ENCODE data around the gene CEACAM16.
"Not testable (repeated sequence)": the region's sequence is repeated elsewhere in the genome, so short reads cannot be mapped to it uniquely, and the experiment has no call there.

The CEACAM16 gene

DNA sequence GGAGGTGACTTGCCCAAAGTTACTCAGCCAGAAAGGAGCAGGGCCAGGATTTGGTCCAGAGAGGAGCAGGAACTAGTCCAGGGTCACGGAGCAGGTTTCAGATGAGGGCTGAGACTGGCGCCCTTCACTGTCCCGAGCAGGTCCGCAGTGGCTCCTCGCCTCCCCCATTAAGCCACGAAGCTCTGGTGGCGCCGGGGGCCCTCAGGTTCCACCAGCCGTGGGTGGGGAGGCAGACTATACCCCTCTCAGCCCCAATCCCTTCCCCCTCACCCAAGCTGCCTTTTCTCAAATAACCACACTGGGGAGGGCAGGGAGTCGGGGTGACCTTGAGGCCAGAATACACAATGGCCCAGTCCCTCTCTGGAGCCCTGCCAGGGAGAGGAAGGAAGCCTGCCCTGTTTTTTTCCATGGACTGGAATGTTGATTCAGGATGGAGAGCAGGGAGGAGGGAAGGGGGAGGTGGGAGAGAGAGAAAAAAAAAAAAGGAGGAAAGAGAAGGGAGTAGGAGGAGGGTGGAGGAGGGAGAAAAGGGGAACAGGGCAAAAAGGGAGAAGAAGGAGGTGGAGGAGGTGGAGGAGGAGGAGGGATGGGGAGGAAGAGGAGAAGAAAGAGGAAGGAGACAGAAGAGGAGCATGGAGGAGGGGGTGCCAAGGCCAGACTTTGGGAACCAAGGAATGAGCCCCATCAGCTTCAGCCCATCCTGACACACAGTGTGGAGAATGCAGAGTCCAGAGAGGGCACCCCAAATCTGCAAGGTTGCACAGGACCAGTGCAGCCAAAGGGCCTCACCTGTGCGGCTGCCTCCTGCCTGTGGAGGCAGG lies 19.7 kb downstream of the CEACAM16 start:
- Histone ChIP-seq H3K9ac (peak overlapping the region in 3 of 11 experiments; percentile 27 to 46 (median 38); a peak in 3 of 22 replicates), H4K20me1 (no peaks in the 10 kb centered on the region), H3K4me3 (peak overlapping the region in 1 of 10 experiments; percentile 12; a peak in 1 of 20 replicates), H3K27me3 (no peaks in the 10 kb centered on the region), H3K4me2 (peak overlapping the region in 8 of 11 experiments; percentile 15 to 91 (median 83); a peak in 15 of 22 replicates), H3K36me3 (peaks cover 0 to 5% (median 0%) of the 10 kb centered on the region in 11 experiments; a peak in 1 of 22 replicates), H3K27ac (peak overlapping the region in 5 of 11 experiments; percentile 5 to 33 (median 26); a peak in 6 of 22 replicates), H3K9me3 (replicated peaks in 1 of 11) (peaks cover 15 to 21% (median 18%) of the 10 kb centered on the region in 11 experiments), H3K4me1 (peaks cover 28 to 59% (median 52%) of the 10 kb centered on the region in 10 experiments)
- no peak for TF ChIP-seq Cebpa-rat (IDR thresholded peaks at IDR 0.05)

DNA sequence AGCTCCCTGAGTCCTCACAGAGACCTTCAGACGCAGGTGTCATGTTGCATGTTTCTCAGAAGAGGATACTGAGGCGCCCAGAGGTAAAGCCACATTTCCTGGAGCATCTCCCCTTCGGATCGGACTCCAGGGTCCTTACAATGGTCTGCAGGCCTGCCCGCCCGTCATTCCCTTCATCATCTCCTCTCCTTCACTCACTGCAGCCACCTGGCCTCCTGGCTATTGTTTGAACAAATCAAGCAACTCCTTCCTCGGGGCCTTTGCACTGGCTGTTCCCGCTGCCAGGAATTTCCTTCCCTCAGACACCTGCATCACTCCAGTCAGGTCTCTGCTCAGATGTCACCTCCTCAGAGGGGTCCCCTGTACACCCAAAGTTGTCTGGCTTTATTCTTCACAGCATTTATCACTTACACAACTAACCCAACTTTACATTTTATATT lies 20.3 kb downstream of the CEACAM16 start:
- Histone ChIP-seq H3K4me2 (peak overlapping the region in 8 of 11 experiments; percentile 15 to 91 (median 83); a peak in 15 of 22 replicates), H3K36me3 (peaks cover 0 to 5% (median 0%) of the 10 kb centered on the region in 11 experiments; a peak in 1 of 22 replicates), H3K27ac (0 out of 22 replicates have a peak overlapping the region, but pooled peaks of 1 of the 11 experiments have one; percentile 18), H3K9me3 (replicated peaks in 1 of 11) (peaks cover 15 to 20% (median 17%) of the 10 kb centered on the region in 11 experiments), H3K4me1 (peaks cover 34 to 66% (median 59%) of the 10 kb centered on the region in 10 experiments), H3K9ac (no peak overlapping the region), H4K20me1 (no peaks in the 10 kb centered on the region), H3K27me3 (no peaks in the 10 kb centered on the region), H3K4me3 (peak overlapping the region in 1 of 10 experiments; percentile 12; a peak in 1 of 20 replicates)
- TF ChIP-seq Cebpa-rat (IDR thresholded peaks at IDR 0.05), result no peak

DNA sequence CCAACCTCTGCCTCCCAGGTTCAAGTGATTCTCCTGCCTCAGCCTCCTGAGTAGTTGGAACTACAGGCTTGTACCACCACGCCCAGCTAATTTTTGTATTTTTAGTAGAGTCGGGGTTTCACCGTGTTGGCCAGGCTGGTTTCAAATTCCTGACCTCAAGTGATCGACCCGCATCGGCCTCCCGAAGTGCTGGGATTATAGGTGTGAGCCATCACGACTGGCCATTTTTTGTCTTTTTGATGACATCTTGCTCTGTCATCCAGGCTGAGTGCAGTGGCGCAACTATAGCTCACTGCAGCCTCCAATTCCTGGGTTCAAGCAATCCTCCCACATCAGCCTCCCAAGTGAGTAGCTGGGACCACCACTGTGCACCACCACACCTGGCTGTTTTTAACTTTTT lies 21.4 kb downstream of the CEACAM16 start:
- Histone ChIP-seq H3K4me1 (peaks cover 44 to 77% (median 69%) of the 10 kb centered on the region in 10 experiments), H3K4me2 (peak overlapping the region in 8 of 11 experiments; percentile 63 to 96 (median 86); a peak in 15 of 22 replicates)
- H3K9me3 ChIP-seq (replicated peaks in 1 of 11); H4K20me1 ChIP-seq; H3K27me3 ChIP-seq; H3K4me3 ChIP-seq; H3K36me3 ChIP-seq; H3K27ac ChIP-seq; H3K9ac ChIP-seq: not testable (repeated sequence)

DNA sequence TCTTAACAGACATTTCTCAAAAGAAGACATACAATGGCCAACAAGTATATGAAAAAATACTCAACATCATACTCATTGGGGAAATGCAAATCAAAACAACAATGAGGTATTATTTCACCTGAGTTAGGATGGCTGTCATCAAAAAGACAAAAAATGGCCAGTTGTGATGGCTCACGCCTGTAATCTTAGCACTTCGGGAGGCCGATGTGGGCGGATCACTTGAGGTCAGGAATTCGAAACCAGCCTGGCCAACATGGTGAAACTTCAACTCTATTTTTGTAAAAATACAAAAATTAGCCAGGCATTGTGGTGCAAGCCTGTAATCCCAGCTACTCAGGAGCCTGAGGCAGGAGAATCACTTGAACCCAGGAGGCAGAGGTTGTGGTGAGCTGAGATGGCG lies 22.0 kb downstream of the CEACAM16 start:
- H3K9me3 ChIP-seq (replicated peaks in 1 of 11), result peaks cover 0 to 3% (median under 1%) of the 10 kb centered on the region in 11 experiments; a peak in 12 of 22 replicates
- H3K27me3 ChIP-seq, result no peaks in the 10 kb centered on the region
- peak overlapping the region; percentile 63 to 96 (median 89); a peak in 21 of 22 replicates for H3K4me2 ChIP-seq
- H3K36me3 ChIP-seq, result no peaks in the 10 kb centered on the region
- H3K27ac ChIP-seq, result peak overlapping the region in 5 of 11 experiments; percentile 50 to 78 (median 70); a peak in 7 of 22 replicates
- no peak overlapping the region for H3K4me3 ChIP-seq
- peaks cover 48 to 82% (median 74%) of the 10 kb centered on the region in 10 experiments for H3K4me1 ChIP-seq
- peak overlapping the region in 1 of 11 experiments; percentile 56; a peak in 1 of 22 replicates for H3K9ac ChIP-seq
- H4K20me1 ChIP-seq, result no peaks in the 10 kb centered on the region
- TF ChIP-seq Cebpa-rat (IDR thresholded peaks at IDR 0.05), result no peak

DNA sequence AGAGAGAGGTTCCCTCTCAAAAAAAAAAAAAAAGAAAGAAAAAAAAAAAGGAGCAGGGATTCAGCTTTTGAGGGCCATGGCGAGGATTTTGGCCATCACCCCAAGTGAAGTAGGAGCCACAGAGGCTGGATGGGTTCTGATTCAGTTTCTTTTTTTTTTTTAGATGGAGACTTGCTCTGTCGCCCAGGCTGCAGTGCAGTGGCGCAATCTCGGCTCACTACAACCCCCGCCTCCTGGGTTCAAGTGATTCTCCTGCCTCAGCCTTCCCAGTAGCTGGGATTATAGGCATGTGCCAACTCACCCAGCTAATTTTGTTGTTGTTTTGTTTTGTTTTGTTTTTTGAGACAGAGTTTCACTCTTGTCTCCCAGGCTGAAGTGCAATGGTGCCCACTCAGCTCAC lies 22.4 kb downstream of the CEACAM16 start:
- Histone ChIP-seq H3K27ac (peak overlapping the region in 9 of 11 experiments; percentile 30 to 78 (median 62); a peak in 14 of 22 replicates), H3K9ac (peak overlapping the region in 4 of 11 experiments; percentile 56 to 70 (median 62); a peak in 6 of 22 replicates), H3K4me3 (0 out of 20 replicates have a peak overlapping the region, but pooled peaks of 3 of the 10 experiments have one; percentile 18 to 52 (median 33)), H3K4me1 (peaks cover 48 to 87% (median 76%) of the 10 kb centered on the region in 10 experiments), H3K4me2 (peak overlapping the region; percentile 63 to 96 (median 89))
- not testable (repeated sequence) for H3K9me3 ChIP-seq (replicated peaks in 1 of 11); H3K27me3 ChIP-seq; H4K20me1 ChIP-seq; H3K36me3 ChIP-seq

DNA sequence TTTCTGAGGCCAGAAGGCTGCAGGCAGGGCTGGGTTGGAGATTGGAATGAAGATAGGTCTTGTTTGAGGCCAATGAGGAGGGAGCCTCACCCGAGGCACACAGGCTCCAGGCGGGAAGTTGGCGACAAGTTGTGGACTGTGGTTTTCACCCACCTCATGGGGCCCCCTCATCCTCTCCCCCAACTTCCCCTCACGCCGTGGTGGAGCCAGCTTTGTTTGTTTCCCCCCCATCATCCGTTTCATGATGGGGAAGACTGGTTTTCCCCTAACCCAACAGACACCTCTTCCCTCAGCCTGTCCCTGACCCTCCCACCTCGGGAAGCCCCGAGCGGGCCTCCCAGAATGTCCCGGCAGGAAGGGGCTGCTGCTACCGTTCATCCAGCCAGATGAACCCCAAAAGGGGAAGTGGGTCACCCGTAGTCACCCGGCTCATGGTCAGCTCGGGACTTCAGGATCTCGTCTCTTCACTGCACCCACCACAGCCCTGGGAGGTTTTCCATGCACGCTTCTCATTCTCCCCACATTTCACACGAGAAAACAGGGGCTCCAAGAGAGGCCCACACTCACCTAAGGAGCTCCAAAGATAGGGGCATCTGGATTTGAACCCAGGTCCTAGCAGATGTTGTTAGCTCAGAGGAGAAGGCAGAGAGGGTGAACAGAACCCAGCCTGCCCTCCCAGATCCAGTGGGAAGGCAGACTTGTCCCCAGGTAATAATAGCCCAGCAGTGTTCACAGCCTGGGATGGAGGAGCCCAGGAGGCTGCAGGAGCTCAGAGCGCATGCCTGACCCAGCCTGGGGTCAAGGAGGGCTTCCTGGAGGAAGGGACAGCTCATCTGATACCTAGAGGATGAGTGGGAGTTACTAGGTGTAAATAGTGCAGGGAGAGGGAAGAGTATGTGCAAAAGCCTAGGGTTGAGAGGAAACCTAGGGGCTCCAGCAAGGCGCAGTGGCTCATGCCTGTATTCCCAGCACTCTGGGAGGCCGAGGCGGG lies 23.5 kb downstream of the CEACAM16 start:
- Histone ChIP-seq H4K20me1 (no peaks in the 10 kb centered on the region), H3K9ac (peak overlapping the region; percentile 11 to 70 (median 56); a peak in 18 of 22 replicates), H3K27ac (peak overlapping the region in 10 of 11 experiments; percentile 2 to 78 (median 62); a peak in 19 of 22 replicates), H3K27me3 (no peaks in the 10 kb centered on the region), H3K4me3 (peak overlapping the region in 4 of 10 experiments; percentile 9 to 52 (median 26); a peak in 6 of 20 replicates), H3K9me3 (replicated peaks in 1 of 11) (no peaks in the 10 kb centered on the region), H3K36me3 (no peaks in the 10 kb centered on the region), H3K4me2 (peak overlapping the region; percentile 63 to 96 (median 89)), H3K4me1 (peaks cover 49 to 97% (median 80%) of the 10 kb centered on the region in 10 experiments)
- TF ChIP-seq Cebpa-rat (IDR thresholded peaks at IDR 0.05), result no peak

DNA sequence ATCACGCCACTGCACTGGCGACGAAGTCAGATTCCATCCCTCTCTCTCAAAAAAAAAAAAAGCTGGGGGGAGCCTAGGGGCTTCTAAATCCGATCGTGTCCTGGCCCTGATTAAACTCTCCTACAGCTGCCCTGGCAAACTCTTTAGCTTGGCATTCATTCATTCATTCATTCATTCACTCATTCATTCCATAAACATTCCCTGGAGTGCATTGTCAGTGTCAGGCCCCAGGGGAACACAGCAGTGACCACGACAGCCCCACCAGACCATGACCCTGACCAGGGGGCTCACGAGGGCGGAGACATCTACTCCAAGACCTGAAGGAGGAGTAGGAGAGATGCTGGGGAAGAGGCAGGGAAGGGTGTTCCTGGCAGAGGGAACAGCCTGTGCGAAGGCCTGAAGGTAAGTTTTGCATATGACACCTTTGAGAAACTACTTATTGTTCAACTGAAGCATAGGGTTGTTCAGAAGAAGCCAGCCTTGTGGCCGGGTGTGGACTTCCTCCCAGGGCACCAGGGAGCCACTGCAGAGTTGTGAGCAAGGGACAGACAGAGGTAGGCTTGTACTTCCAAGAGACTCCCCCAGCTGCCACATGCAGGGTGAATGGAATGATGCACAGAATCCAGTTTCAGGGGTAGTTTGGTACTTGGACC lies 24.5 kb downstream of the CEACAM16 start:
- Histone ChIP-seq H3K27me3 (no peaks in the 10 kb centered on the region), H3K4me3 (no peak overlapping the region), H3K36me3 (no peaks in the 10 kb centered on the region), H3K9me3 (replicated peaks in 1 of 11) (no peaks in the 10 kb centered on the region), H3K9ac (peak overlapping the region in 3 of 11 experiments; percentile 2 to 60 (median 40); a peak in 3 of 22 replicates), H3K4me2 (peak overlapping the region; percentile 63 to 96 (median 89)), H3K27ac (peak overlapping the region in 6 of 11 experiments; percentile 3 to 78 (median 66); a peak in 8 of 22 replicates), H4K20me1 (no peaks in the 10 kb centered on the region), H3K4me1 (peaks cover 59 to 97% (median 83%) of the 10 kb centered on the region in 10 experiments)
- no peak for TF ChIP-seq Cebpa-rat (IDR thresholded peaks at IDR 0.05)

DNA sequence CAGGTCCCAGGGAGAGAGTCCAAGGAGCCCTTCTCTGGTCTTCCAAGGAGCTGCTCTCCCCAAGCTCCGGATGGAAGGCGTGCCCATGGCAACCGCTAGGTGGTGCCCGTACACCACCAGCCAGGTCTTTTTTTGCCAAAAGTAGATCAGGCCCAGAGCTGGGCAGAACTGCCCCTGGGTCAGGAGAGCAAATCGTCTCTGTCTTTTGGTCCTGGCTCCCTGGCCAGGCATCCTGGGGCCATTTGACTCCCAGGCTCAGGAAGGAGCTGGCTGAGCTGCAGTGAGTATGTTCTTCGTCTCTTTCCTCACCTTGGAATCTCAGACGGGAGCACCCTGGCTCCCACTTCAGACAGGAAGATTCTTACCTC lies 25.0 kb downstream of the CEACAM16 start:
- Histone ChIP-seq H3K4me1 (peaks cover 60 to 97% (median 82%) of the 10 kb centered on the region in 10 experiments), H3K9me3 (replicated peaks in 1 of 11) (no peaks in the 10 kb centered on the region), H3K27ac (peak overlapping the region in 2 of 11 experiments; percentile 62 to 78; a peak in 4 of 22 replicates), H3K9ac (peak overlapping the region in 5 of 11 experiments; percentile 2 to 39 (median 26); a peak in 6 of 22 replicates), H3K4me3 (no peak overlapping the region), H3K27me3 (no peaks in the 10 kb centered on the region), H3K36me3 (no peaks in the 10 kb centered on the region), H3K4me2 (peak overlapping the region; percentile 63 to 96 (median 89)), H4K20me1 (no peaks in the 10 kb centered on the region)
- no peak for TF ChIP-seq Cebpa-rat (IDR thresholded peaks at IDR 0.05)

Measured in BLaER1 treated with 17β-estradiol and CSF1 and Interleukin-3, amounts not matched to agents 10 nM and 100 nM (cell line).